Spleen (tissue), 11 donors: ENCODE data around the gene DES. TPM values are rescaled to one million over a fixed set of nuclear protein-coding genes. Genes with fewer than 3 reads are reported as not detected.

Source experiments
- DNase-seq: peaks from one replicate; pipeline ENCODE4 v3.0.0-alpha.2; 2020
- H3K27ac ChIP-seq, 8 donors: fragments of 200-600 bp; sonication (generic) in 7 of 8; 1 replicate in 4 of 8; 2 replicates in 4 of 8; pipeline versions ENCODE4 v1.5.0 to v1.8.0; 2016 to 2021; ENCODE audit warnings: inconsistent platforms in 4 of 8, mild to moderate bottlenecking in 4 of 8, moderate library complexity in 1 of 8
- H3K27me3 ChIP-seq, 7 donors: fragments of 200-600 bp; sonication (generic) in 6 of 7; replicated peaks in 1 of 7; 1 replicate in 4 of 7; 2 replicates in 3 of 7; pipeline versions ENCODE4 v1.5.0 to v1.8.0; 2016 to 2021; ENCODE audit warnings: inconsistent platforms in 3 of 7, mild to moderate bottlenecking in 1 of 7
- H3K36me3 ChIP-seq, 6 donors: fragments of 200-600 bp; sonication (generic) in 5 of 6; 1 replicate in 4 of 6; 2 replicates in 2 of 6; pipeline versions ENCODE4 v1.5.0 to v1.8.0; 2016 to 2021; ENCODE audit warnings: inconsistent platforms in 2 of 6
- H3K4me1 ChIP-seq, 6 donors: fragments of 200-600 bp; sonication (generic) in 5 of 6; 1 replicate in 3 of 6; 2 replicates in 3 of 6; pipeline versions ENCODE4 v1.5.0 to v1.8.0; 2016 to 2021; ENCODE audit warnings: inconsistent platforms in 3 of 6
- H3K4me3 ChIP-seq, 8 donors: fragments of 200-600 bp; sonication (generic) in 7 of 8; 1 replicate in 4 of 8; 2 replicates in 4 of 8; pipeline versions ENCODE4 v1.5.0 to v1.8.0; 2016 to 2021; ENCODE audit warnings: inconsistent platforms in 4 of 8, mild to moderate bottlenecking in 4 of 8, moderate library complexity in 2 of 8
- H3K9me3 ChIP-seq, 8 donors: fragments of 200-600 bp; sonication (generic) in 7 of 8; 1 replicate in 4 of 8; 2 replicates in 4 of 8; pipeline versions ENCODE4 v1.5.0 to v1.8.0; 2016 to 2021; ENCODE audit warnings: inconsistent platforms in 4 of 8
- CTCF ChIP-seq, 11 experiments: fragments of 200-600 bp in 7 of 11; fragments of 450-650 bp in 4 of 11; sonication (generic) in 4 of 11; IDR thresholded peaks in 8 of 11; conservative IDR thresholded peaks in 3 of 11; 1 replicate in 7 of 11; 2 replicates in 4 of 11; pipeline versions ENCODE4 v1.4.0 to v1.8.0; 2016 to 2021; ENCODE audit warnings: antibody characterized with exemption in 11 of 11, inconsistent platforms in 4 of 11, mild to moderate bottlenecking in 1 of 11
- POLR2A ChIP-seq, 3 donors: fragments of 450-650 bp; IDR thresholded peaks; one replicate each; pipeline ENCODE4 v1.5.1; 2017; ENCODE audit warnings: antibody characterized with exemption in 3 of 3, mild to moderate bottlenecking in 1 of 3
- POLR2AphosphoS5 ChIP-seq, 3 donors: sonication (generic); formaldehyde crosslinking; IDR thresholded peaks; one replicate each; pipeline ENCODE4 v1.5.1; 2017; ENCODE audit warnings: antibody characterized with exemption in 3 of 3
- WGBS, 5 donors: extraction: QIAGEN DNeasy Blood & Tissue Kit in 3 of 5; methylation state at CpG; one replicate each; pipeline versions ENCODE4 v1.1.5 to v1.1.7; 2013 to 2018; 5-methylcytosine and 5-hydroxymethylcytosine counted together
- intact Hi-C: fragments of 100-400 bp; cut with DNase I; formaldehyde crosslinking; loops from one replicate; pipeline ENCODE4 v1.15.0; 2023; ENCODE audit warnings: low total_unique reads
- polyA plus RNA-seq, 3 donors: library from polyadenylated mRNA; stranded (reverse); fragments of 200-250 nt; gene quantifications; one replicate each; pipeline ENCODE4 v1.2.1, GENCODE V29; 2013
- total RNA-seq, 7 donors: library from RNA; depleted of rRNA in 3 of 7; stranded (reverse); fragments of >200 nt in 3 of 7; fragmentation: NEBNext Ultra II Directional in 4 of 7; extraction: Animal tissue kit (Norgen Biotek cat#: 25700) in 4 of 7; gene quantifications; one replicate each; pipeline versions ENCODE4 v1.1.0 to v1.2.1, GENCODE V29; 2016 to 2021
- donor health status: healthy with polysubstance abuse.
- donor health status: DM: no; HTN: no; CAD: no; lungs with moderate emphysema.
- donor health status: DM: no; HTN: no; CAD: no.
- donor health status: Bipolar disorder and iron deficiency.
- donor health status: healthy.
- donor health status: DM: no; HTN: no; CAD: no.
- donor health status: DM: yes; HTN: yes; CAD: no.

Gene DES
- total and polyA plus RNA-seq, 10 donors, result 4.3 to 24.7 (median 11.7) TPM

- no peak for DNase-seq
- intact Hi-C loops, result no loop called here
- no peak for TF ChIP-seq CTCF (IDR thresholded peaks at IDR 0.05 in 8 of 11, conservative IDR thresholded peaks at IDR 0.05 in 3 of 11)
- TF ChIP-seq POLR2AphosphoS5 (IDR thresholded peaks at IDR 0.05), result no peak
- H3K36me3 ChIP-seq, result no peaks in the 10 kb centered on the region
- H3K27ac ChIP-seq, result no peak overlapping the region
- peaks cover 0 to 4% (median 0%) of the 10 kb centered on the region in 6 donors for H3K4me1 ChIP-seq
- no peak overlapping the region for H3K4me3 ChIP-seq
- peaks cover 0 to 26% (median 0%) of the 10 kb centered on the region in 7 donors for H3K27me3 ChIP-seq
- no peaks in the 10 kb centered on the region for H3K9me3 ChIP-seq
- 25 to 62% (median 33%) methylated on average over 2 to 11 of the region's 11 CpGs for WGBS, 5 donors
Observed at GRCh38 chr2:219461047-219461514, 42.9 kb downstream of the DES start.

- Histone ChIP-seq H3K4me1 (peaks cover 0 to 4% (median 0%) of the 10 kb centered on the region in 6 donors), H3K27ac (no peak overlapping the region), H3K9me3 (no peaks in the 10 kb centered on the region), H3K36me3 (no peaks in the 10 kb centered on the region), H3K4me3 (no peak overlapping the region), H3K27me3 (peaks cover 0 to 26% (median 0%) of the 10 kb centered on the region in 7 donors)
- DNase-seq, result no peak
- 78 to 96% (median 89%) methylated on average over 13 to 14 of the region's 14 CpGs for WGBS, 5 donors
- intact Hi-C loops, result no loop called here
- TF ChIP-seq CTCF (IDR thresholded peaks at IDR 0.05 in 8 of 11, conservative IDR thresholded peaks at IDR 0.05 in 3 of 11), result no peak
- no peak for TF ChIP-seq POLR2A (IDR thresholded peaks at IDR 0.05)
- TF ChIP-seq POLR2AphosphoS5 (IDR thresholded peaks at IDR 0.05), result no peak
Observed at GRCh38 chr2:219461669-219462068, 43.5 kb downstream of the DES start.

GRCh38 chr2:219462349-219462748, 44.2 kb downstream of the DES start:
- Histone ChIP-seq H3K27ac (no peak overlapping the region), H3K9me3 (no peaks in the 10 kb centered on the region), H3K4me3 (no peak overlapping the region), H3K36me3 (no peaks in the 10 kb centered on the region), H3K27me3 (peaks cover 0 to 26% (median 0%) of the 10 kb centered on the region in 7 donors), H3K4me1 (peaks cover 0 to 4% (median 0%) of the 10 kb centered on the region in 6 donors)
- DNase-seq, result no peak
- intact Hi-C loops, result no loop called here
- TF ChIP-seq POLR2AphosphoS5 (IDR thresholded peaks at IDR 0.05) (no peak), POLR2A (IDR thresholded peaks at IDR 0.05) (no peak), CTCF (IDR thresholded peaks at IDR 0.05 in 8 of 11, conservative IDR thresholded peaks at IDR 0.05 in 3 of 11) (no peak)
- WGBS, 5 donors, result 81 to 97% (median 90%) methylated on average over 8 to 9 of the region's 9 CpGs

GRCh38 chr2:219464286-219465032, 46.3 kb downstream of the DES start:
- Histone ChIP-seq H3K36me3 (no peaks in the 10 kb centered on the region), H3K4me3 (no peak overlapping the region), H3K4me1 (peaks cover 0 to 3% (median 0%) of the 10 kb centered on the region in 6 donors), H3K9me3 (no peaks in the 10 kb centered on the region), H3K27me3 (peaks cover 0 to 24% (median 0%) of the 10 kb centered on the region in 7 donors), H3K27ac (no peak overlapping the region)
- DNase-seq, result no peak
- WGBS, 5 donors, result 83 to 94% (median 87%) methylated on average over 21 of the region's 21 CpGs
- intact Hi-C loops, result no loop called here
- TF ChIP-seq POLR2AphosphoS5 (IDR thresholded peaks at IDR 0.05) (no peak), CTCF (IDR thresholded peaks at IDR 0.05 in 8 of 11, conservative IDR thresholded peaks at IDR 0.05 in 3 of 11) (no peak), POLR2A (IDR thresholded peaks at IDR 0.05) (no peak)
